PC-3 (cell line): Measurements from ENCODE around the gene BDNF.

Source experiments
- EZH2 ChIP-seq: fragments of 300-600 bp; sonication (generic); IDR thresholded peaks from one replicate; pipeline ENCODE4 v1.6.1; 2017; ENCODE audit warnings: antibody characterized with exemption, mild to moderate bottlenecking, low read length; ENCODE audit not compliant: unreplicated experiment
- TF ChIP-seq, protein P1 (sequence below): fragments of 300-600 bp; sonication (generic); conservative IDR thresholded peaks from 2 replicates; pipeline ENCODE4 v1.5.1; 2017; ENCODE audit warnings: antibody characterized with exemption, low read depth, mild to moderate bottlenecking, low read length

DNA sequence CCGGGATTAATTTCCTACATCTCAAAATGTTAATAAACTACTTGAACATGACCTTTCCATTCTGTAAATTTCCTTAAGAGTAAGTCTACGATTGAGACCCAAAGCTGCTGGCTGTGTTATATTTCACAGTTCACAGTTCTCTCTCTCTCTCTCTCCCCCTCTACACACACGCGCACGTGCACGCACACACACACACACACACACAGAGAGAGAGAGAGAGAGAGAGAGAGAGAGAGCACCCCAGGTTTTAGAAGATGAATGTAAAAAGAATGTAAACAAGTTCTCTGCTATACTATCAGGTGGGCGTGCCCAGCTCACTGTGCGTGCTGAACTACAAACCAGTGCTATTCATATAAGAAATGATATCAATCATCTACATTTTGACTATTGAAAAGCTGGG lies 3.3 kb downstream of the BDNF start:
- no peak for TF ChIP-seq EZH2
- TF ChIP-seq, protein P1, sequence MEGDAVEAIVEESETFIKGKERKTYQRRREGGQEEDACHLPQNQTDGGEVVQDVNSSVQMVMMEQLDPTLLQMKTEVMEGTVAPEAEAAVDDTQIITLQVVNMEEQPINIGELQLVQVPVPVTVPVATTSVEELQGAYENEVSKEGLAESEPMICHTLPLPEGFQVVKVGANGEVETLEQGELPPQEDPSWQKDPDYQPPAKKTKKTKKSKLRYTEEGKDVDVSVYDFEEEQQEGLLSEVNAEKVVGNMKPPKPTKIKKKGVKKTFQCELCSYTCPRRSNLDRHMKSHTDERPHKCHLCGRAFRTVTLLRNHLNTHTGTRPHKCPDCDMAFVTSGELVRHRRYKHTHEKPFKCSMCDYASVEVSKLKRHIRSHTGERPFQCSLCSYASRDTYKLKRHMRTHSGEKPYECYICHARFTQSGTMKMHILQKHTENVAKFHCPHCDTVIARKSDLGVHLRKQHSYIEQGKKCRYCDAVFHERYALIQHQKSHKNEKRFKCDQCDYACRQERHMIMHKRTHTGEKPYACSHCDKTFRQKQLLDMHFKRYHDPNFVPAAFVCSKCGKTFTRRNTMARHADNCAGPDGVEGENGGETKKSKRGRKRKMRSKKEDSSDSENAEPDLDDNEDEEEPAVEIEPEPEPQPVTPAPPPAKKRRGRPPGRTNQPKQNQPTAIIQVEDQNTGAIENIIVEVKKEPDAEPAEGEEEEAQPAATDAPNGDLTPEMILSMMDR, result no peak
